OCI-LY3 (cell line): Measurements from ENCODE around the gene ARHGAP18.

Experiments used
- EZH2phosphoT487 ChIP-seq: fragments of 200-600 bp; shearing (Covaris generic); IDR thresholded peaks from 2 replicates; pipeline ENCODE4 v1.6.1; 2018; ENCODE audit warnings: antibody characterized with exemption, mixed run types, low read depth
- TF ChIP-seq, protein P1 (sequence below): fragments of 200-600, 300-600 bp; sonication (generic); IDR thresholded peaks from 2 replicates; pipeline ENCODE4 v1.5.1; 2014; ENCODE audit warnings: antibody characterized with exemption, low read length, low read depth

DNA sequence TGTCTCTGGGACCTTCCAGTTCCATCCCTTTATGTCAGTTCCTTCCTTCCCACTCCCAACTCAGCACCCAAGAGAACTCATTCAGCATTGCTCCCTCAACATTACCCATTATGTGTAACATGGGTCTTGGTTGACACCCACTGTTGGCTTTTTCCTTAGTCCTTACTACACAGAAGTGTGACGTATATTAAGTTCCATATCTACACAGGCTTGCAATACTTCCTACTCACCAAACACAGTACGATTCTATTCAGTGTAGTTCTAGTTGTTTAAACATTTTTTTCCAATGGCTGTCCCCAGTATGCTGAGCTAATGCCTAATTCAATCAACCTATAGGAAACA, 37.7 kb downstream of the ARHGAP18 start:
- TF ChIP-seq, protein P1, sequence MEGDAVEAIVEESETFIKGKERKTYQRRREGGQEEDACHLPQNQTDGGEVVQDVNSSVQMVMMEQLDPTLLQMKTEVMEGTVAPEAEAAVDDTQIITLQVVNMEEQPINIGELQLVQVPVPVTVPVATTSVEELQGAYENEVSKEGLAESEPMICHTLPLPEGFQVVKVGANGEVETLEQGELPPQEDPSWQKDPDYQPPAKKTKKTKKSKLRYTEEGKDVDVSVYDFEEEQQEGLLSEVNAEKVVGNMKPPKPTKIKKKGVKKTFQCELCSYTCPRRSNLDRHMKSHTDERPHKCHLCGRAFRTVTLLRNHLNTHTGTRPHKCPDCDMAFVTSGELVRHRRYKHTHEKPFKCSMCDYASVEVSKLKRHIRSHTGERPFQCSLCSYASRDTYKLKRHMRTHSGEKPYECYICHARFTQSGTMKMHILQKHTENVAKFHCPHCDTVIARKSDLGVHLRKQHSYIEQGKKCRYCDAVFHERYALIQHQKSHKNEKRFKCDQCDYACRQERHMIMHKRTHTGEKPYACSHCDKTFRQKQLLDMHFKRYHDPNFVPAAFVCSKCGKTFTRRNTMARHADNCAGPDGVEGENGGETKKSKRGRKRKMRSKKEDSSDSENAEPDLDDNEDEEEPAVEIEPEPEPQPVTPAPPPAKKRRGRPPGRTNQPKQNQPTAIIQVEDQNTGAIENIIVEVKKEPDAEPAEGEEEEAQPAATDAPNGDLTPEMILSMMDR = no peak
- no peak for TF ChIP-seq EZH2phosphoT487
